ENCODE data around the gene IL17RD. TPM values are rescaled to one million over a fixed set of nuclear protein-coding genes. Genes with fewer than 3 reads are reported as not detected.

Gene IL17RD
- total RNA-seq, 1 donor from 2014 or later: 30.4 TPM

GRCh38 chr3:57160076-57160764, 4.9 kb downstream of the IL17RD start:
- Mint-ChIP-seq H3K4me1 (ENCODE audit: low read depth) (peaks cover 40% of the 10 kb centered on the region), H3K4me3 (ENCODE audit: low read depth) (no peak overlapping the region), H3K27ac (peak overlapping the region; percentile 57), H3K36me3 (ENCODE audit: insufficient read depth) (no peaks in the 10 kb centered on the region), H3K27me3 (peaks cover 11% of the 10 kb centered on the region), H3K9me3 (ENCODE audit: low read depth) (no peaks in the 10 kb centered on the region)
- no peak for TF ChIP-seq CTCF (IDR thresholded peaks at IDR 0.05; ENCODE audit: unreplicated experiment)
- DNase-seq (ENCODE audit: low spot score, unreplicated experiment): no peak

GRCh38 chr3:57158813-57159738, 6.1 kb downstream of the IL17RD start:
- Mint-ChIP-seq H3K4me1 (ENCODE audit: low read depth) (peaks cover 37% of the 10 kb centered on the region), H3K27ac (no peak overlapping the region), H3K4me3 (ENCODE audit: low read depth) (no peak overlapping the region)

GRCh38 chr3:57158325-57158724, 6.8 kb downstream of the IL17RD start:
- no peak overlapping the region for H3K27ac Mint-ChIP-seq
- TF ChIP-seq CTCF (IDR thresholded peaks at IDR 0.05; ENCODE audit: unreplicated experiment): no peak
- no peaks in the 10 kb centered on the region for H3K9me3 Mint-ChIP-seq (ENCODE audit: low read depth)
- peaks cover 37% of the 10 kb centered on the region for H3K4me1 Mint-ChIP-seq (ENCODE audit: low read depth)
- peaks cover 11% of the 10 kb centered on the region for H3K27me3 Mint-ChIP-seq
- H3K4me3 Mint-ChIP-seq (ENCODE audit: low read depth): no peak overlapping the region
- DNase-seq (ENCODE audit: low spot score, unreplicated experiment): no peak
- no peaks in the 10 kb centered on the region for H3K36me3 Mint-ChIP-seq (ENCODE audit: insufficient read depth)

More at GRCh38 chr3:57158813-57159738, 6.1 kb downstream of the IL17RD start:
- Mint-ChIP-seq H3K27me3 (peaks cover 11% of the 10 kb centered on the region), H3K36me3 (ENCODE audit: insufficient read depth) (no peaks in the 10 kb centered on the region), H3K9me3 (ENCODE audit: low read depth) (no peaks in the 10 kb centered on the region)
- no peak for TF ChIP-seq CTCF (IDR thresholded peaks at IDR 0.05; ENCODE audit: unreplicated experiment)
- no peak for DNase-seq (ENCODE audit: low spot score, unreplicated experiment)

- H3K27me3 Mint-ChIP-seq: peaks cover 4% of the 10 kb centered on the region
- no peak for DNase-seq (ENCODE audit: low spot score, unreplicated experiment)
- TF ChIP-seq CTCF (IDR thresholded peaks at IDR 0.05; ENCODE audit: unreplicated experiment): no peak
- no peak overlapping the region for H3K4me3 Mint-ChIP-seq (ENCODE audit: low read depth)
- no peaks in the 10 kb centered on the region for H3K36me3 Mint-ChIP-seq (ENCODE audit: insufficient read depth)
- H3K4me1 Mint-ChIP-seq (ENCODE audit: low read depth): peaks cover 33% of the 10 kb centered on the region
- H3K9me3 Mint-ChIP-seq (ENCODE audit: low read depth): no peaks in the 10 kb centered on the region
- peak overlapping the region; percentile 2 for H3K27ac Mint-ChIP-seq
Measured at GRCh38 chr3:57157545-57157944, 7.6 kb downstream of the IL17RD start.

GRCh38 chr3:57155310-57155643, 9.9 kb downstream of the IL17RD start:
- no peak for TF ChIP-seq CTCF (IDR thresholded peaks at IDR 0.05; ENCODE audit: unreplicated experiment)
- H3K36me3 Mint-ChIP-seq (ENCODE audit: insufficient read depth): no peaks in the 10 kb centered on the region
- H3K27me3 Mint-ChIP-seq: no peaks in the 10 kb centered on the region
- no peaks in the 10 kb centered on the region for H3K9me3 Mint-ChIP-seq (ENCODE audit: low read depth)
- H3K27ac Mint-ChIP-seq: no peak overlapping the region
- no peak overlapping the region for H3K4me3 Mint-ChIP-seq (ENCODE audit: low read depth)
- peaks cover 39% of the 10 kb centered on the region for H3K4me1 Mint-ChIP-seq (ENCODE audit: low read depth)
- DNase-seq (ENCODE audit: low spot score, unreplicated experiment): no peak
